ENCODE measurements around the gene GAK. TPM values are rescaled to one million over a fixed set of nuclear protein-coding genes. Genes with fewer than 3 reads are reported as not detected.

Gene GAK
- total RNA-seq, 1 donor from 2014 or later: 27.6 TPM

GRCh38 chr4:834368-835147 lies 97.6 kb downstream of the GAK start:
- no peaks in the 10 kb centered on the region for H3K79me2 ChIP-seq (ENCODE audit: low read depth)
- Mint-ChIP-seq H3K36me3 (peaks cover 9% of the 10 kb centered on the region), H3K4me1 (no peaks in the 10 kb centered on the region), H3K27ac (no peak overlapping the region), H3K4me3 (no peak overlapping the region), H3K27me3 (ENCODE audit: insufficient read depth, low read depth) (peaks cover 3% of the 10 kb centered on the region), H3K9me3 (peaks cover 14% of the 10 kb centered on the region)
- no peaks in the 10 kb centered on the region for H3K36me3 ChIP-seq
- H3K4me2 ChIP-seq: no peak overlapping the region
- no peaks in the 10 kb centered on the region for H4K20me1 ChIP-seq (ENCODE audit: low read depth)
- no peak overlapping the region for H3K4me3 ChIP-seq
- H3F3A ChIP-seq (ENCODE audit: low read depth): no peaks in the 10 kb centered on the region
- H3K27me3 ChIP-seq: peaks cover 13% of the 10 kb centered on the region
- DNase-seq (ENCODE audit: low spot score): no peak
- no peaks in the 10 kb centered on the region for H3K4me1 ChIP-seq
- H3K27ac ChIP-seq: no peak overlapping the region
- TF ChIP-seq EZH2 (IDR thresholded peaks at IDR 0.05) (no peak), EZH2phosphoT487 (IDR thresholded peaks at IDR 0.05) (no peak)
- TF ChIP-seq, protein P1, sequence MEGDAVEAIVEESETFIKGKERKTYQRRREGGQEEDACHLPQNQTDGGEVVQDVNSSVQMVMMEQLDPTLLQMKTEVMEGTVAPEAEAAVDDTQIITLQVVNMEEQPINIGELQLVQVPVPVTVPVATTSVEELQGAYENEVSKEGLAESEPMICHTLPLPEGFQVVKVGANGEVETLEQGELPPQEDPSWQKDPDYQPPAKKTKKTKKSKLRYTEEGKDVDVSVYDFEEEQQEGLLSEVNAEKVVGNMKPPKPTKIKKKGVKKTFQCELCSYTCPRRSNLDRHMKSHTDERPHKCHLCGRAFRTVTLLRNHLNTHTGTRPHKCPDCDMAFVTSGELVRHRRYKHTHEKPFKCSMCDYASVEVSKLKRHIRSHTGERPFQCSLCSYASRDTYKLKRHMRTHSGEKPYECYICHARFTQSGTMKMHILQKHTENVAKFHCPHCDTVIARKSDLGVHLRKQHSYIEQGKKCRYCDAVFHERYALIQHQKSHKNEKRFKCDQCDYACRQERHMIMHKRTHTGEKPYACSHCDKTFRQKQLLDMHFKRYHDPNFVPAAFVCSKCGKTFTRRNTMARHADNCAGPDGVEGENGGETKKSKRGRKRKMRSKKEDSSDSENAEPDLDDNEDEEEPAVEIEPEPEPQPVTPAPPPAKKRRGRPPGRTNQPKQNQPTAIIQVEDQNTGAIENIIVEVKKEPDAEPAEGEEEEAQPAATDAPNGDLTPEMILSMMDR (IDR thresholded peaks at IDR 0.05): no peak
- no peak overlapping the region for H2AFZ ChIP-seq (replicated peaks)
- H3K9me3 ChIP-seq (ENCODE audit: low read depth): no peaks in the 10 kb centered on the region
- no peak overlapping the region for H3K9ac ChIP-seq

DNA sequence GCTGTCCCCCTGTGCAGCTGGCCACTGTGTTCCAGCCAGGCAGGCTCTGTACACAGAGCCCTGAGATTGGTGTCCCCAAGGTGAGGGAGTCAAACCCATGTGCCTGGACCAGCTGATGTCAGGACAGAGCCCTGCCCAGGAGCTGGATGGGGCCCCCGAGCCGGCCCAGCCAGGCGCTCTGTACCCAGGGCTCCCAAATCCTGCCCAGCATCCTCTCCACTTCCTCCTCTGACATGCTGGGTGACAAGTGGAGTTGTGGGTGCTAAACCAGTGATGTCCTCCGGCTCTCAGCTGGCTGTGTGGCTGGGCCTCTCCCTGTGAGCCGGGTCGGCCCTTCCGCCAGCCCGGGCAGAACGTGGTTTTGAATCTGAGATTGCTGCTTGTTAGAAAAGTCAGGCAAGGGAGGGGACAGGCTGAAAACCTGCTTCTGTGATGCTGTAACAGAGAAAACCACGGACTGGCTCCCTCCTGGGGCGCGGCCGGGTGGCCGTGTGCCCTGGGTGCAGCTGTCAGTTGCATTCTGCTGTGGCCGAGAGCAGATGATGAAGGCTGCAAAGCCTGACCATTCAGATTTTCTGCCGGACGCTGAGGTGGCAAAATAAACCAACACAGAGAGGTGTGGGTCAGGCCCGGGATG lies 98.3 kb downstream of the GAK start:
- Histone ChIP-seq H3K9me3 (ENCODE audit: low read depth) (no peaks in the 10 kb centered on the region), H3K36me3 (no peaks in the 10 kb centered on the region), H3K79me2 (ENCODE audit: low read depth) (no peaks in the 10 kb centered on the region), H3K27me3 (peaks cover 20% of the 10 kb centered on the region), H2AFZ (replicated peaks) (no peak overlapping the region), H3K4me3 (no peak overlapping the region), H3F3A (ENCODE audit: low read depth) (no peaks in the 10 kb centered on the region), H3K4me1 (no peaks in the 10 kb centered on the region), H3K27ac (no peak overlapping the region), H3K4me2 (no peak overlapping the region), H3K9ac (no peak overlapping the region), H4K20me1 (ENCODE audit: low read depth) (no peaks in the 10 kb centered on the region)
- TF ChIP-seq EZH2phosphoT487 (IDR thresholded peaks at IDR 0.05): no peak
- peaks cover 6% of the 10 kb centered on the region for H3K27me3 Mint-ChIP-seq (ENCODE audit: insufficient read depth, low read depth)
- no peak for DNase-seq (ENCODE audit: low spot score)
- peaks cover 12% of the 10 kb centered on the region for H3K9me3 Mint-ChIP-seq
- H3K4me1 Mint-ChIP-seq: no peaks in the 10 kb centered on the region
- H3K27ac Mint-ChIP-seq: no peak overlapping the region
- no peak overlapping the region for H3K4me3 Mint-ChIP-seq
- peaks cover 6% of the 10 kb centered on the region for H3K36me3 Mint-ChIP-seq

DNA sequence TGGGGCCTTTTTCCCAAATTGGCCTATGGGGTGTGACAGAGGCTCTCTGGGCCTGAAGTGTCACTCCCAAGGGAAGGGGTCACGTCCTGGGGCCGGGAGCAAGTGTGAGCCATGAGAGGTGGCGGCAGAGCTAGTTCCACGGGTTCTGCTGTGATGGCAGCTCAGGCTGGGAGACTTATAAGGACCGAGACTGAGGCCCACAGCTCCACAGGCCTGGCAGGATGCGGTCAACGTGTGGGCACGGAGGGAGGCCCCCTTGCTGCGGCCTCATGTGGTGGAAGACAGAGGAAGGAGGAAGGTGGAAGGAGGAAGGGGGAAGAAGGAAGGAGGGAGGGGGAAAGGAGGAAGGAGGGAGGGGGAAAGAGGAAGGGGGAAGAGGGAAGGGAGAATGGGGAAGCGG lies 99.0 kb downstream of the GAK start:
- Histone ChIP-seq H3K9me3 (ENCODE audit: low read depth) (no peaks in the 10 kb centered on the region), H3K27me3 (peaks cover 27% of the 10 kb centered on the region), H3K27ac (no peak overlapping the region), H3F3A (ENCODE audit: low read depth) (no peaks in the 10 kb centered on the region), H3K4me1 (no peaks in the 10 kb centered on the region), H2AFZ (replicated peaks) (no peak overlapping the region), H3K4me3 (no peak overlapping the region), H3K4me2 (no peak overlapping the region), H3K79me2 (ENCODE audit: low read depth) (no peaks in the 10 kb centered on the region), H4K20me1 (ENCODE audit: low read depth) (peaks cover 6% of the 10 kb centered on the region), H3K36me3 (no peaks in the 10 kb centered on the region), H3K9ac (no peak overlapping the region)
- DNase-seq (ENCODE audit: low spot score): no peak
- no peak overlapping the region for H3K4me3 Mint-ChIP-seq
- peaks cover 4% of the 10 kb centered on the region for H3K36me3 Mint-ChIP-seq
- no peaks in the 10 kb centered on the region for H3K4me1 Mint-ChIP-seq
- no peak overlapping the region for H3K27ac Mint-ChIP-seq
- TF ChIP-seq, protein P1 (IDR thresholded peaks at IDR 0.05): no peak
- TF ChIP-seq EZH2 (IDR thresholded peaks at IDR 0.05) (no peak), EZH2phosphoT487 (IDR thresholded peaks at IDR 0.05) (no peak)
- H3K27me3 Mint-ChIP-seq (ENCODE audit: insufficient read depth, low read depth): peaks cover 7% of the 10 kb centered on the region
- H3K9me3 Mint-ChIP-seq: peaks cover 9% of the 10 kb centered on the region

- Histone ChIP-seq H2AFZ (replicated peaks) (no peak overlapping the region), H3K36me3 (no peaks in the 10 kb centered on the region), H3K4me3 (no peak overlapping the region), H3F3A (ENCODE audit: low read depth) (no peaks in the 10 kb centered on the region), H3K27ac (no peak overlapping the region), H3K4me1 (no peaks in the 10 kb centered on the region), H3K9me3 (ENCODE audit: low read depth) (no peaks in the 10 kb centered on the region), H3K27me3 (peaks cover 34% of the 10 kb centered on the region), H3K79me2 (ENCODE audit: low read depth) (no peaks in the 10 kb centered on the region), H4K20me1 (ENCODE audit: low read depth) (peaks cover 10% of the 10 kb centered on the region), H3K9ac (no peak overlapping the region), H3K4me2 (no peak overlapping the region)
- Mint-ChIP-seq H3K36me3 (no peaks in the 10 kb centered on the region), H3K4me1 (no peaks in the 10 kb centered on the region), H3K4me3 (no peak overlapping the region), H3K27ac (no peak overlapping the region), H3K27me3 (ENCODE audit: insufficient read depth, low read depth) (peaks cover 10% of the 10 kb centered on the region), H3K9me3 (peaks cover 2% of the 10 kb centered on the region)
- DNase-seq (ENCODE audit: low spot score): no peak
- TF ChIP-seq, protein P1 (IDR thresholded peaks at IDR 0.05): no peak
- TF ChIP-seq EZH2phosphoT487 (IDR thresholded peaks at IDR 0.05): no peak
- no peak for TF ChIP-seq EZH2 (IDR thresholded peaks at IDR 0.05)
Measured at GRCh38 chr4:832536-832935, 99.6 kb downstream of the GAK start.
